OCI-LY7 (cell line): ENCODE results near the gene BPIFB2. TPM values are rescaled to one million over a fixed set of nuclear protein-coding genes. Genes with fewer than 3 reads are reported as not detected.
"Not testable (repeated sequence)": the region's sequence is repeated elsewhere in the genome, so short reads cannot be mapped to it uniquely, and the experiment has no call there.

ENCODE experiments used
- BruUV-seq: library from RNA; stranded (reverse); fragments of 400-500 nt; replicated peaks from 2 replicates; lab custom pipeline; 2021; lab: Mats Ljungman, UMichigan
- CTCF ChIA-PET: fragments of 300-600 bp; sonication (Branson Sonifier 250); formaldehyde crosslinking; loops from one replicate; lab custom pipeline; 2022; ENCODE audit warnings: antibody characterized with exemption; ENCODE audit not compliant: unreplicated experiment; lab: Charles Lee
- POLR2A ChIA-PET: fragments of 300-600 bp; sonication (Branson Sonifier 250); formaldehyde crosslinking; loops from one replicate; lab custom pipeline; 2022; ENCODE audit warnings: antibody characterized with exemption; lab: Charles Lee
- DNase-seq: peaks from one replicate; pipeline ENCODE4 v3.0.0-alpha.2; 2015; ENCODE audit warnings: low spot score
- H2AFZ ChIP-seq: fragments of 200-600 bp; sonication (generic), shearing (Covaris generic); 2 replicates; pipeline ENCODE4 v1.6.1; 2014; ENCODE audit warnings: mild to moderate bottlenecking, antibody characterized with exemption, low read length, moderate library complexity
- H3K27ac ChIP-seq: fragments of 200-600 bp; sonication (generic); 2 replicates; pipeline ENCODE4 v1.5.1; 2014; ENCODE audit warnings: mixed run types, low read depth, mild to moderate bottlenecking, moderate library complexity, low read length, inconsistent platforms; ENCODE audit not compliant: poor library complexity, severe bottlenecking
- H3K36me3 ChIP-seq: fragments of 200-600 bp; sonication (generic); 2 replicates; pipeline ENCODE4 v1.6.1; 2014; ENCODE audit warnings: mild to moderate bottlenecking, antibody characterized with exemption, low read length, moderate library complexity, mixed read lengths; ENCODE audit not compliant: insufficient read depth
- H3K4me1 ChIP-seq: fragments of 200-600 bp; sonication (generic); 2 replicates; pipeline ENCODE4 v1.5.1; 2014; ENCODE audit warnings: mild to moderate bottlenecking, low read length; ENCODE audit not compliant: insufficient read depth, poor library complexity, severe bottlenecking
- H3K4me2 ChIP-seq: fragments of 200-600 bp; sonication (generic); 2 replicates; pipeline ENCODE4 v1.6.1; 2014; ENCODE audit warnings: mild to moderate bottlenecking, low read length
- H3K4me3 ChIP-seq: fragments of 200-600 bp; sonication (generic); 2 replicates; pipeline ENCODE4 v1.5.1; 2014; ENCODE audit warnings: mild to moderate bottlenecking, low read depth, low read length; ENCODE audit not compliant: poor library complexity, severe bottlenecking
- H3K79me2 ChIP-seq: fragments of 200-600 bp; sonication (generic); 2 replicates; pipeline ENCODE4 v1.6.1; 2016; ENCODE audit warnings: low read depth, mild to moderate bottlenecking, low read length, moderate library complexity, mixed read lengths; ENCODE audit not compliant: insufficient read depth
- H3K9me2 ChIP-seq: fragments of 200-600 bp; sonication (generic); 2 replicates; pipeline ENCODE4 v1.6.1; 2016; ENCODE audit warnings: mild to moderate bottlenecking, low read length, mixed read lengths; ENCODE audit not compliant: insufficient read depth
- H3K9me3 ChIP-seq: fragments of 200-600 bp; sonication (generic); 2 replicates; pipeline ENCODE4 v1.6.1; 2014; ENCODE audit warnings: mild to moderate bottlenecking, mixed run types, low read length, mixed read lengths
- H4K20me1 ChIP-seq: fragments of 200-600 bp; sonication (generic); 2 replicates; pipeline ENCODE4 v1.6.1; 2014; ENCODE audit warnings: mild to moderate bottlenecking, antibody characterized with exemption, low read length, moderate library complexity, mixed read lengths; ENCODE audit not compliant: insufficient read depth
- CTCF ChIP-seq: fragments of 200-600 bp; sonication (generic); conservative IDR thresholded peaks from 2 replicates; pipeline ENCODE4 v1.5.1; 2014; ENCODE audit warnings: mild to moderate bottlenecking, antibody characterized with exemption, low read length, moderate library complexity, mixed read lengths
- EZH2phosphoT487 ChIP-seq: fragments of 200-600 bp; sonication (generic); IDR thresholded peaks from 2 replicates; pipeline ENCODE4 v1.6.1; 2018; ENCODE audit warnings: low read depth, borderline replicate concordance, mild to moderate bottlenecking, mixed run types, antibody characterized with exemption, low read length, moderate library complexity, mixed read lengths
- intact Hi-C: fragments of 100-400 bp; cut with micrococcal nuclease; formaldehyde crosslinking; loops from one replicate; pipeline ENCODE4 v1.10.0; 2022; ENCODE audit not compliant: unreplicated experiment
- total RNA-seq, 2 experiments: library from RNA; depleted of rRNA in 1 of 2; stranded (reverse); fragments of >200 nt in 1 of 2; shearing (Covaris generic) in 1 of 2; gene quantifications; 2 replicates each; pipeline ENCODE4 v1.2.3, GENCODE V29; 2014 to 2022

BPIFB2 gene
- total RNA-seq, 2 experiments from 2014 or later: not detected

- peak overlapping the region; percentile 28 for H3K4me3 ChIP-seq
Observed at GRCh38 chr20:32972181-32973076, 35.1 kb upstream of the BPIFB2 start.

GRCh38 chr20:32973077-32973717, 34.3 kb upstream of the BPIFB2 start:
- POLR2A ChIA-PET: interaction anchor here (0.6 kb wide), 1 partner anchor 75 kb away, joined by 3 read pairs; no protein-coding TSS in a partner anchor
- intact Hi-C loops: no loop called here
- Histone ChIP-seq H3K79me2 (no peaks in the 10 kb centered on the region), H4K20me1 (no peaks in the 10 kb centered on the region), H3K9me3 (no peaks in the 10 kb centered on the region), H3K27ac (no peak overlapping the region), H2AFZ (no peak overlapping the region), H3K4me1 (peaks cover 21% of the 10 kb centered on the region), H3K9me2 (no peaks in the 10 kb centered on the region), H3K4me2 (no peak overlapping the region; the same call in 1 of the 2 replicates), H3K36me3 (no peaks in the 10 kb centered on the region), H3K4me3 (no peak overlapping the region)
- no TSS peak for BruUV-seq
- TF ChIP-seq EZH2phosphoT487 (no peak), CTCF (no peak)
- CTCF ChIA-PET: no interaction called here
- DNase-seq: no peak

More at GRCh38 chr20:32972181-32973076, 35.1 kb upstream of the BPIFB2 start:
- ChIA-PET POLR2A (interaction anchor here (0.6 kb wide), 1 partner anchor 76 kb away, joined by 3 read pairs; no protein-coding TSS in a partner anchor), CTCF (interaction anchor here (0.6 kb wide), 1 partner anchor 194 kb away, joined by 3 read pairs; no protein-coding TSS in a partner anchor)
- H2AFZ ChIP-seq: peak overlapping the region; percentile 89
- H3K79me2 ChIP-seq: no peaks in the 10 kb centered on the region
- peak overlapping the region; percentile 56 for H3K4me2 ChIP-seq
- no peaks in the 10 kb centered on the region for H4K20me1 ChIP-seq
- H3K4me1 ChIP-seq: peaks cover 21% of the 10 kb centered on the region
- H3K9me3 ChIP-seq: no peaks in the 10 kb centered on the region
- no peak for TF ChIP-seq EZH2phosphoT487
- no peak for TF ChIP-seq CTCF
- no TSS peak for BruUV-seq
- intact Hi-C loops: no loop called here
- DNase-seq: peak; percentile 88
- peak overlapping the region; percentile 64 for H3K27ac ChIP-seq
- no peaks in the 10 kb centered on the region for H3K36me3 ChIP-seq
- H3K9me2 ChIP-seq: no peaks in the 10 kb centered on the region

- H3K4me1 ChIP-seq: peaks cover 21% of the 10 kb centered on the region
- H2AFZ ChIP-seq, H3K27ac ChIP-seq, H3K9me2 ChIP-seq, intact Hi-C loops, H3K9me3 ChIP-seq, H3K79me2 ChIP-seq, DNase-seq, CTCF ChIA-PET, H3K4me3 ChIP-seq, H4K20me1 ChIP-seq, H3K36me3 ChIP-seq, BruUV-seq, H3K4me2 ChIP-seq: not testable (repeated sequence)
- POLR2A ChIA-PET: interaction anchor here (0.7 kb wide), 1 partner anchor 995 kb away, joined by 4 read pairs; no protein-coding TSS in a partner anchor
Observed at GRCh38 chr20:32974204-32975064, 33.1 kb upstream of the BPIFB2 start.

GRCh38 chr20:32975121-32975520, 32.4 kb upstream of the BPIFB2 start:
- H3K27ac ChIP-seq, intact Hi-C loops, H4K20me1 ChIP-seq, H3K36me3 ChIP-seq, H3K4me2 ChIP-seq, BruUV-seq, H3K4me3 ChIP-seq, H3K79me2 ChIP-seq, H2AFZ ChIP-seq, H3K9me2 ChIP-seq, POLR2A ChIA-PET, H3K9me3 ChIP-seq, DNase-seq, CTCF ChIA-PET: not testable (repeated sequence)
- H3K4me1 ChIP-seq: peaks cover 21% of the 10 kb centered on the region
